Neural progenitor cell (in vitro differentiated cells): ENCODE results near the gene CPNE2. TPM values are rescaled to one million over a fixed set of nuclear protein-coding genes. Genes with fewer than 3 reads are reported as not detected.
"Not testable (repeated sequence)": the region's sequence is repeated elsewhere in the genome, so short reads cannot be mapped to it uniquely, and the experiment has no call there.

ENCODE experiments used
- DNase-seq: peaks from one replicate; pipeline ENCODE4 v3.0.0-alpha.2; 2016; ENCODE audit warnings: low spot score
- H2AFZ ChIP-seq: fragments of 200-600 bp; sonication (generic); replicated peaks from 2 replicates; pipeline ENCODE4 v1.6.1; 2016; ENCODE audit warnings: antibody characterized with exemption
- H3F3A ChIP-seq: fragments of 200-600 bp; sonication (generic); 2 replicates; pipeline ENCODE4 v1.6.1; 2016; ENCODE audit warnings: antibody characterized with exemption, low read depth
- H3K27ac ChIP-seq: fragments of 200-600 bp; sonication (generic); 2 replicates; pipeline ENCODE4 v1.5.1; 2016; ENCODE audit warnings: mild to moderate bottlenecking
- H3K27me3 ChIP-seq: fragments of 200-600 bp; sonication (generic); 2 replicates; pipeline ENCODE4 v1.6.1; 2016; ENCODE audit warnings: mild to moderate bottlenecking, moderate library complexity
- H3K36me3 ChIP-seq: fragments of 200-600 bp; sonication (generic); 2 replicates; pipeline ENCODE4 v1.5.1; 2016
- H3K4me1 ChIP-seq: fragments of 200-600 bp; sonication (generic); 2 replicates; pipeline ENCODE4 v1.6.1; 2016; ENCODE audit warnings: mixed run types
- H3K4me2 ChIP-seq: fragments of 200-600 bp; sonication (generic); 2 replicates; pipeline ENCODE4 v1.6.1; 2016
- H3K4me3 ChIP-seq: fragments of 200-600 bp; sonication (generic); 2 replicates; pipeline ENCODE4 v1.5.1; 2016
- H3K79me2 ChIP-seq: fragments of 200-600 bp; sonication (generic); 2 replicates; pipeline ENCODE4 v1.6.1; 2016; ENCODE audit warnings: low read depth
- H3K9ac ChIP-seq: fragments of 200-600 bp; sonication (generic); 2 replicates; pipeline ENCODE4 v1.6.1; 2016
- H3K9me3 ChIP-seq: fragments of 200-600 bp; sonication (generic); 2 replicates; pipeline ENCODE4 v1.5.1; 2016; ENCODE audit warnings: low read depth
- H4K20me1 ChIP-seq: fragments of 200-600 bp; sonication (generic); 2 replicates; pipeline ENCODE4 v1.6.1; 2016; ENCODE audit warnings: low read depth
- H3K27ac Mint-ChIP-seq: 3 replicates; pipeline ENCODE4 v1.8.0; 2021; ENCODE audit warnings: mixed read lengths
- H3K27me3 Mint-ChIP-seq: 2 replicates; pipeline ENCODE4 v1.8.0; 2022; ENCODE audit warnings: low read depth, mild to moderate bottlenecking, inconsistent platforms, moderate library complexity, mixed read lengths; ENCODE audit not compliant: insufficient read depth
- H3K36me3 Mint-ChIP-seq: 3 replicates; pipeline ENCODE4 v1.8.0; 2021; ENCODE audit warnings: mixed read lengths
- H3K4me1 Mint-ChIP-seq: 3 replicates; pipeline ENCODE4 v1.8.0; 2021; ENCODE audit warnings: mixed read lengths
- H3K4me3 Mint-ChIP-seq: 3 replicates; pipeline ENCODE4 v1.8.0; 2021; ENCODE audit warnings: mild to moderate bottlenecking, moderate library complexity, mixed read lengths
- H3K9me3 Mint-ChIP-seq: 3 replicates; pipeline ENCODE4 v1.8.0; 2020; ENCODE audit warnings: mixed read lengths
- CTCF ChIP-seq: fragments of 200-600 bp; sonication (generic); IDR thresholded peaks from 2 replicates; pipeline ENCODE4 v1.5.1; 2017; ENCODE audit warnings: antibody characterized with exemption, mild to moderate bottlenecking
- EZH2 ChIP-seq: fragments of 200-600 bp; sonication (generic); IDR thresholded peaks from 2 replicates; pipeline ENCODE4 v1.6.1; 2017; ENCODE audit warnings: antibody characterized with exemption, mild to moderate bottlenecking, moderate library complexity
- EZH2phosphoT487 ChIP-seq: fragments of 200-600 bp; sonication (generic); IDR thresholded peaks from 2 replicates; pipeline ENCODE4 v1.6.1; 2017; ENCODE audit warnings: antibody characterized with exemption
- total RNA-seq: library from RNA; depleted of rRNA; stranded (reverse); fragments of >200 nt; gene quantifications from 2 replicates; pipeline ENCODE4 v1.2.3, GENCODE V29; 2015; ENCODE audit warnings: low replicate concordance

The CPNE2 gene
- total RNA-seq, 1 donor from 2014 or later, result 19.8 TPM

GRCh38 chr16:57188711-57189002 is 96.3 kb downstream of the CPNE2 start:
- no peaks in the 10 kb centered on the region for H3K9me3 Mint-ChIP-seq
- TF ChIP-seq EZH2phosphoT487 (no peak), CTCF (no peak), EZH2 (no peak)
- peak overlapping the region; percentile 18 for H3K4me3 Mint-ChIP-seq
- H3K4me2 ChIP-seq, result no peak overlapping the region
- no peak overlapping the region for H2AFZ ChIP-seq
- H3K36me3 Mint-ChIP-seq, result peaks cover 2% of the 10 kb centered on the region
- no peaks in the 10 kb centered on the region for H3K27me3 ChIP-seq
- no peaks in the 10 kb centered on the region for H3K36me3 ChIP-seq
- H3K27ac ChIP-seq, result no peak overlapping the region
- no peak for DNase-seq
- no peak overlapping the region for H3K9ac ChIP-seq
- H3K4me1 Mint-ChIP-seq, result peaks cover 28% of the 10 kb centered on the region
- H3K4me1 ChIP-seq, result peaks cover 22% of the 10 kb centered on the region
- no peaks in the 10 kb centered on the region for H3K9me3 ChIP-seq
- no peak overlapping the region for H3K27ac Mint-ChIP-seq
- H4K20me1 ChIP-seq, result peaks cover 38% of the 10 kb centered on the region
- peaks cover 95% of the 10 kb centered on the region for H3K79me2 ChIP-seq
- H3F3A ChIP-seq, result peaks cover 7% of the 10 kb centered on the region
- H3K4me3 ChIP-seq, result no peak overlapping the region
- no peaks in the 10 kb centered on the region for H3K27me3 Mint-ChIP-seq

GRCh38 chr16:57189527-57189926 is 97.1 kb downstream of the CPNE2 start:
- not testable (repeated sequence) for H3K36me3 ChIP-seq, H2AFZ ChIP-seq, H3K9me3 ChIP-seq, H3K27ac ChIP-seq, H3K4me2 ChIP-seq, H3K27me3 ChIP-seq, DNase-seq, H3K9me3 Mint-ChIP-seq, H3K27ac Mint-ChIP-seq, H3K4me3 Mint-ChIP-seq, H3K36me3 Mint-ChIP-seq, H3K9ac ChIP-seq, H3F3A ChIP-seq, H3K4me3 ChIP-seq, H3K27me3 Mint-ChIP-seq
- Histone ChIP-seq H3K4me1 (peaks cover 13% of the 10 kb centered on the region), H3K79me2 (peaks cover 95% of the 10 kb centered on the region), H4K20me1 (peaks cover 38% of the 10 kb centered on the region)
- H3K4me1 Mint-ChIP-seq, result peaks cover 23% of the 10 kb centered on the region

- no peak overlapping the region for H2AFZ ChIP-seq
- TF ChIP-seq EZH2phosphoT487 (no peak), EZH2 (no peak), CTCF (no peak)
- H3F3A ChIP-seq, result peaks cover 7% of the 10 kb centered on the region
- H3K4me3 ChIP-seq, result no peak overlapping the region
- no peak overlapping the region for H3K27ac ChIP-seq
- no peak for DNase-seq
- Mint-ChIP-seq H3K4me3 (no peak overlapping the region), H3K9me3 (no peaks in the 10 kb centered on the region), H3K27me3 (no peaks in the 10 kb centered on the region), H3K36me3 (peaks cover 7% of the 10 kb centered on the region), H3K27ac (no peak overlapping the region), H3K4me1 (peaks cover 19% of the 10 kb centered on the region)
- H3K36me3 ChIP-seq, result no peaks in the 10 kb centered on the region
- no peak overlapping the region for H3K9ac ChIP-seq
- H3K4me1 ChIP-seq, result peaks cover 8% of the 10 kb centered on the region
- no peak overlapping the region for H3K4me2 ChIP-seq
- H4K20me1 ChIP-seq, result peaks cover 38% of the 10 kb centered on the region
- no peaks in the 10 kb centered on the region for H3K9me3 ChIP-seq
- H3K27me3 ChIP-seq, result no peaks in the 10 kb centered on the region
- H3K79me2 ChIP-seq, result peaks cover 95% of the 10 kb centered on the region
Measured at GRCh38 chr16:57190136-57190535, 97.8 kb downstream of the CPNE2 start.

- no peaks in the 10 kb centered on the region for H3K9me3 Mint-ChIP-seq
- H3K27me3 ChIP-seq, result no peaks in the 10 kb centered on the region
- no peak for DNase-seq
- H3K4me3 Mint-ChIP-seq, result no peak overlapping the region
- no peak overlapping the region for H3K27ac Mint-ChIP-seq
- H3K27me3 Mint-ChIP-seq, result no peaks in the 10 kb centered on the region
- H3K9me3 ChIP-seq, result no peaks in the 10 kb centered on the region
- no peak overlapping the region for H3K9ac ChIP-seq
- H4K20me1 ChIP-seq, result peaks cover 38% of the 10 kb centered on the region
- H2AFZ ChIP-seq, result no peak overlapping the region
- TF ChIP-seq CTCF (no peak), EZH2 (no peak)
- peaks cover 7% of the 10 kb centered on the region for H3F3A ChIP-seq
- no peak overlapping the region for H3K27ac ChIP-seq
- H3K4me2 ChIP-seq, result no peak overlapping the region
- H3K4me3 ChIP-seq, result no peak overlapping the region
- H3K79me2 ChIP-seq, result peaks cover 99% of the 10 kb centered on the region
- peaks cover 9% of the 10 kb centered on the region for H3K36me3 Mint-ChIP-seq
- peaks cover 20% of the 10 kb centered on the region for H3K4me1 Mint-ChIP-seq
- no peaks in the 10 kb centered on the region for H3K36me3 ChIP-seq
- peaks cover 8% of the 10 kb centered on the region for H3K4me1 ChIP-seq
Measured at GRCh38 chr16:57191056-57191571, 98.7 kb downstream of the CPNE2 start.
